GM10266 (cell line): ENCODE data around the gene DNASE1L1.

Source experiments
- DNase-seq: peaks from one replicate; pipeline ENCODE4 v3.0.0; 2012; ENCODE audit errors: extremely low spot score
- CTCF ChIP-seq: IDR thresholded peaks from 2 replicates; pipeline ENCODE4 v1.5.1; 2012; ENCODE audit warnings: mild to moderate bottlenecking, low read depth; ENCODE audit not compliant: control insufficient read depth, insufficient read depth; ENCODE audit errors: missing control alignments

The DNASE1L1 gene

DNA sequence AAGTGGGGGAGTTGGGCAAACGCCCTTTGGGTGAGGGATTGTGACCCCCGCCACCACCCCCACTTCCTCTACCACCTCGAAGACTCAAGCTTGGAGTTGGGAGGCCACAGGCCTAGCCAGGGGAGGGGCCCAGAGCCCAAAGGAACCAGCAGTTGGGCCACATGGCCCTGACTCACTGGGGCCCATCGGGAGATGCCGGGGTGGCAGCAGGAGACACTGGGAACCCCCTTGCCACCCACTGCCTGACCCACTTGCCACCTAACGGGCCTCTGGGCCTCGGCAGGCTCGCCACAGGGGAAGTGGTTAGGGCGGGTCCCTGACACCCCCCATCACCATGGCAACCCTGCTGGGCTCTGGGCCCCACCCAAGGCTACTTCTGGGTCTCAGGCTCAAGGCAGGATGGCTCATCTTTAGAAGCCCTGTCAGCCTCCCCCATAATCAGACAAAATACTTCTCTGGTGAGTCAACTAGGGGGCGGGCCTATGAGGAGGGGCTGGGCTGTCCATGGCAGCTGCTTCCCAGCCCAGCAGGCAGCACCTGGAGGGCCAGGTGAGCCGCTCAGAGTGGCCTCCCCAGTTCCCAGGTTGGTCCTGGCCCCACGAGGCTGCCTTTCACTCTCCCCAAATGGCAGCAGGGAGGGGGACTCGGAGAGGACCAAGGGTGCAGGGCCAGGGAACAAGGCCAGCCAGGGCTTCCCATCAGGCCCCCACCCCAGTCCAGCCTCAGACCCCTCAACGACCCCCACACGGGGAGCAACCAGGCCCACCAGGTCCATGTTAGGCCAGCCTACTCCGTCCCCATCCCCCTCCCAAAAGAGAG lies 40.2 kb downstream of the DNASE1L1 start:
- no peak for TF ChIP-seq CTCF
- peak; percentile 71 for DNase-seq

GRCh38 chrX:154367474-154368308 lies 41.4 kb downstream of the DNASE1L1 start:
- no peak for TF ChIP-seq CTCF
- DNase-seq = no peak

DNA sequence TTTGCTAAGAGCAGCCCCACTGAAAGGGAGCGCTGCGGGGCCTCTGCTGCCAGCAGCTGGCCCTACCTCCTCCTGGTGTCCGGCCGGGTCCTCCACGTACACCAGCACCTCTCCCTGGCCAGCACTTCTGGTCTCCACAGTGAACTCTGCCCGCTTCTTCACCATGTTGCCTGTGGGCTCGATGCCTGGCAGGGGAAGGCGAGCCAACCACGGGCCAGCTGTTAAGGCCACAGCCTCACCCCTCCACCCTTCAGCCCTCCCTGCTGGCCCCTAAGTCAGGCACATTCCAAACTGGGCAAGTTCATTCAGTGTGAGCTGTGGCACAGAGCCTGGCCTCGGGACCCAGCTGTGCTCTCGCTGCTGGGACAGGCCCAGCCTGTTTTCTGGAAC lies 42.4 kb downstream of the DNASE1L1 start:
- no peak for TF ChIP-seq CTCF
- DNase-seq = no peak

- no peak for TF ChIP-seq CTCF
- no peak for DNase-seq
These were observed 42.9 kb downstream of the DNASE1L1 start for GRCh38 chrX:154365997-154366665.

DNA sequence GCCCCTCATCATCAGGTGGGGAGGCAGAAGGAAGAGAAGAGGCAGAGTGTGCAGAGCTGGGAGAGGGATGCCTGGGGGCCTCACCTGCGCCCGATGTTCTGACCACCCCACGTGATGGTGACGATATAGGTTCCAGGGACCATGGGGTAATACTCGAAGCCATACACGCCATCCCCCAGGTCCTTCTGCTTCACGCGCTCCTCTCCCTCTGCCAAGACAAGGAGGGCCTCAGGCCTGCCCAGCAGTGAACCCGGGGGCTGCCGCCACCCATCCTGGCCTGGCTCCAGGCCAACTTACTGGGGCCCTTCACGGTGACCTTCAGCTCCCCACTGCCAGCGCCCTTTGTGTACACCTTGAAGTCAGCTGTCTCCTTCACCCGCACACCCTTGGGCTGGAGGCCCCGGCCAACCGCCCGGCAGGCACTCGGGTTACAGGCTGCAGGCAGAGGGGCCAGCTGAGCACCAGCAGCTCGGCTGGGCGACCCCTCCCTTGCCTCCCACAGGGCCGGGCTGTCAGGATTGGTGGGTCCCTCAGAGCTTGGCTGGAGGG lies 43.9 kb downstream of the DNASE1L1 start:
- DNase-seq = no peak
- no peak for TF ChIP-seq CTCF

GRCh38 chrX:154363706-154364439 lies 45.2 kb downstream of the DNASE1L1 start:
- no peak for DNase-seq
- no peak for TF ChIP-seq CTCF
